WTC11 (cell line): ENCODE data around the gene ATF4. TPM values are rescaled to one million over a fixed set of nuclear protein-coding genes. Genes with fewer than 3 reads are reported as not detected.

Experiments
- ATAC-seq: fragments of 200-7000 bp; cut with Tn5 transposase; 2 replicates; pipeline ENCODE4 v1.10.0; 2021; ENCODE audit warnings: mild to moderate bottlenecking, moderate library complexity
- CTCF ChIA-PET: fragments of 300-600 bp; sonication (Branson Sonifier 250); formaldehyde crosslinking; loops from one replicate; lab custom pipeline; 2021; ENCODE audit warnings: antibody characterized with exemption; lab: Charles Lee
- POLR2A ChIA-PET: fragments of 350-600 bp; sonication (Branson Sonifier 250); formaldehyde crosslinking; loops from one replicate; lab custom pipeline; 2021; ENCODE audit warnings: antibody characterized with exemption; lab: Charles Lee
- DNase-seq: peaks from one replicate; pipeline ENCODE4 v3.0.0; 2021; ENCODE audit warnings: low spot score
- H3K27ac Mint-ChIP-seq: 2 replicates; pipeline ENCODE4 v1.8.0; 2021; ENCODE audit warnings: mixed read lengths
- H3K27me3 Mint-ChIP-seq: 2 replicates; pipeline ENCODE4 v1.8.0; 2021; ENCODE audit warnings: low read depth, mild to moderate bottlenecking, moderate library complexity, mixed read lengths
- H3K36me3 Mint-ChIP-seq: 2 replicates; pipeline ENCODE4 v1.8.0; 2021; ENCODE audit warnings: mixed read lengths
- H3K4me1 Mint-ChIP-seq: 2 replicates; pipeline ENCODE4 v1.8.0; 2022; ENCODE audit warnings: mixed read lengths
- H3K4me3 Mint-ChIP-seq: 2 replicates; pipeline ENCODE4 v1.8.0; 2021; ENCODE audit warnings: mild to moderate bottlenecking, moderate library complexity, mixed read lengths
- H3K9me3 Mint-ChIP-seq: 2 replicates; pipeline ENCODE4 v1.8.0; 2021; ENCODE audit warnings: mixed read lengths
- ESRRA ChIP-seq: sonication (generic); formaldehyde crosslinking; IDR thresholded peaks from 2 replicates; pipeline ENCODE4 v1.8.1; 2022; ENCODE audit warnings: mild to moderate bottlenecking, missing genetic modification reagents, borderline replicate concordance
- FOXJ3 ChIP-seq: sonication (generic); formaldehyde crosslinking; IDR thresholded peaks from 2 replicates; pipeline ENCODE4 v1.9.0; 2021; ENCODE audit warnings: missing genetic modification reagents, mild to moderate bottlenecking, borderline replicate concordance
- GABPB1 ChIP-seq: sonication (generic); formaldehyde crosslinking; IDR thresholded peaks from 2 replicates; pipeline ENCODE4 v1.8.1; 2023; ENCODE audit warnings: mild to moderate bottlenecking, missing genetic modification reagents
- HMGA2 ChIP-seq: fragments of 250-450 bp; sonication (Bioruptor Pico); IDR thresholded peaks from 2 replicates; pipeline ENCODE4 v1.4.0; 2021; ENCODE audit warnings: mild to moderate bottlenecking, moderate library complexity
- NFYB ChIP-seq: sonication (generic); formaldehyde crosslinking; conservative IDR thresholded peaks from 2 replicates; pipeline ENCODE4 v1.8.0; 2022; ENCODE audit warnings: low read depth, missing genetic modification reagents
- RELA ChIP-seq: sonication (generic); formaldehyde crosslinking; IDR thresholded peaks from 2 replicates; pipeline ENCODE4 v1.8.1; 2022; ENCODE audit warnings: missing genetic modification reagents, mild to moderate bottlenecking, borderline replicate concordance
- ZBTB43 ChIP-seq: sonication (generic); formaldehyde crosslinking; IDR thresholded peaks from 2 replicates; pipeline ENCODE4 v1.8.1; 2023; ENCODE audit warnings: mild to moderate bottlenecking, missing genetic modification reagents
- ZNF138 ChIP-seq: sonication (generic); formaldehyde crosslinking; conservative IDR thresholded peaks from 2 replicates; pipeline ENCODE4 v1.8.1; 2022; ENCODE audit warnings: mild to moderate bottlenecking, moderate library complexity, missing genetic modification reagents
- ZNF263 ChIP-seq: sonication (generic); formaldehyde crosslinking; IDR thresholded peaks from 2 replicates; pipeline ENCODE4 v1.8.1; 2022; ENCODE audit warnings: low read depth, mild to moderate bottlenecking, moderate library complexity, missing genetic modification reagents
- ZNF281 ChIP-seq: sonication (generic); formaldehyde crosslinking; IDR thresholded peaks from 2 replicates; pipeline ENCODE4 v1.8.0; 2023; ENCODE audit warnings: mild to moderate bottlenecking, missing genetic modification reagents
- ZNF396 ChIP-seq: fragments of 250-450 bp; sonication (Bioruptor Pico); IDR thresholded peaks from 2 replicates; pipeline ENCODE4 v1.8.0; 2021; ENCODE audit warnings: mild to moderate bottlenecking, moderate library complexity, borderline replicate concordance
- ZSCAN18 ChIP-seq: fragments of 250-450 bp; sonication (Bioruptor Pico); IDR thresholded peaks from 2 replicates; pipeline ENCODE4 v2.1.2; 2022; ENCODE audit warnings: mild to moderate bottlenecking, moderate library complexity
- total RNA-seq: library from RNA; stranded (reverse); gene quantifications from 3 replicates; pipeline ENCODE4 v1.2.3, GENCODE V29; 2021
- TF ChIP-seq, protein P1 (sequence below): sonication (generic); formaldehyde crosslinking; IDR thresholded peaks from 2 replicates; pipeline ENCODE4 v1.8.0; 2022; ENCODE audit warnings: missing genetic modification reagents
- TF ChIP-seq, protein P2 (sequence below): sonication (generic); formaldehyde crosslinking; IDR thresholded peaks from 2 replicates; pipeline ENCODE4 v1.8.1; 2023; ENCODE audit warnings: mild to moderate bottlenecking, missing genetic modification reagents, borderline replicate concordance
- TF ChIP-seq, protein P3 (sequence below): sonication (generic); formaldehyde crosslinking; IDR thresholded peaks from 2 replicates; pipeline ENCODE4 v1.8.0; 2022; ENCODE audit warnings: mild to moderate bottlenecking, missing genetic modification reagents
- TF ChIP-seq, protein P4 (sequence below): sonication (generic); formaldehyde crosslinking; IDR thresholded peaks from 2 replicates; pipeline ENCODE4 v1.8.1; 2023; ENCODE audit warnings: mild to moderate bottlenecking, missing genetic modification reagents, moderate library complexity

Gene ATF4
- total RNA-seq, 1 experiment from 2014 or later, result 460 TPM

DNA sequence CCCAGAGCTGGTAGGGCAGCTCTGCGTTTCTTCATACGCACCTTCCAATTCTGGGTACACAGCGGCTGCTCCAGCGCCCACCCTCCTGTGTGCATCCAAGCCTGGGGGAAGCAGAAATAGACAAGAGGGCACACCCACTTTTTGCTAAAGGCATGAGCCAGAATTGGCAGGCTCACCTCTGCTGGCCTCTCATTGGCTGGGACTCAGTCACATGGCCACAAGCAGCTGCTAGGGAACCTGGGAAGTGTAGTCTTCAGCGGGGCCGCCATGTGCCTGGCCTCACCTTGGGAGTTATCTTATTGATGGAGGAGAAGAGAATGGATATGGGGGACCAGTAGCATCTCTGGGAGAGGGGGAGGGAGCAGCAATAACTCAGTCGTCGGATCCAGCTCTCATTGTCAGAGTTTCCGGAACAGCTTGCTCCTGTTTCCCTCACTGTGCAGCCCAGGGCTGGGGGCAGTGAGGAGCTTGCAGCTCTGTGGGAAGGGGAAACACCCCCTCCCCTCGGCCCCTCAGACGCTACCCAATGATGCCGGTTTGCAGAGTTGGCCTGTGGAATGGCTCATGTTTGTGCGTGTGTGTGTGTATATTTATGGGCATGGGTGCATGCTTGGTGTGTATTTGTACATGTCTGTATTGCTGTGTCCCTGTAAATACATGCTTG, 30.1 kb upstream of the ATF4 start (continued):
- TF ChIP-seq HMGA2 (CRISPR knock-in tag) (no peak), ZSCAN18 (CRISPR knock-in tag) (no peak), ESRRA (CRISPR knock-in tag) (no peak), NFYB (CRISPR knock-in tag) (peak; percentile 76)
- TF ChIP-seq, all 79 proteins: peak for 6

DNA sequence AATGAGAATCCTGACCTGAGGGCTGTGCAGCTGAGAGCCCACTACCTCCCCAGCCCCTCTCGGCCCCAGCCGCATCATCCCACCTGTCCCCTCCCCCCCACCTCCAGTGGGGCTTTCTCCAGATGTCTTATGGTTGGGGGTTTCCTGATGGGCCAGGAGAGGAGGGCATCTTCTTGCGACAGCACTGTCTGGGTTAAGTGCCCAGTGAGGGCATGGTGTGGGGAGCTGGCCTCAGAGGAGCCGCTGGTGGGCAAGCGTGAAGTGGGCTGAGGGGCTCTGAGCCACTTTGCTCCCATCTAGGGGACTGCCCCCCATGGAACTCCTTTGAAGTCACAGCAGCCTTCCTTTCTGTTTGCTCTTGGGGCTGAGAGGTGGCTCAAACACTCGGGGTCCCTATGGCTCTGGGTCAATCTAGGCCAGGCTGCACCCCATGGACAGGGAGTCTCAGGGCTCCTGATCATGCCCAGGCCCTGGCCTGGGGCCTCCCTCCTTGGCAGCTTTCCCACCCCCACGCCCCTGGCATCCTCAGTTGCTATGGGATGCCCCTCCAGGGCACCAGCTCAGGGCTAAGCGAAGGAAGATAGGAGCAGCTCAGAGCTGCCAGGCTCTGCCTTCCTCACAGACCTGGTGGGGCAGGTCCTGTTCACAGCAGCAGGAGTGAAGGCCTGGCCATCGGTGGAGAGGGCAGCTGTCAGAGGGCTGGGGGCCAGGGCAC, 29.2 kb upstream of the ATF4 start:
- ChIA-PET CTCF (interaction anchor here (0.8 to 2.2 kb wide), 7 partner anchors 11 to 54 kb away, joined by 3 to 15 read pairs (median 6); partner anchors contain the start of gene MIEF1), POLR2A (interaction anchor here (1.9 kb wide), 1 partner anchor 29 kb away, joined by 7 read pairs; the partner anchor contains the start of gene ATF4)
- Mint-ChIP-seq H3K27me3 (peaks cover 17% of the 10 kb centered on the region), H3K36me3 (no peaks in the 10 kb centered on the region), H3K9me3 (no peaks in the 10 kb centered on the region), H3K27ac (no peak overlapping the region), H3K4me1 (peaks cover 8% of the 10 kb centered on the region), H3K4me3 (no peak overlapping the region)
- ATAC-seq (no peak), DNase-seq (no peak)
- TF ChIP-seq, protein P1, sequence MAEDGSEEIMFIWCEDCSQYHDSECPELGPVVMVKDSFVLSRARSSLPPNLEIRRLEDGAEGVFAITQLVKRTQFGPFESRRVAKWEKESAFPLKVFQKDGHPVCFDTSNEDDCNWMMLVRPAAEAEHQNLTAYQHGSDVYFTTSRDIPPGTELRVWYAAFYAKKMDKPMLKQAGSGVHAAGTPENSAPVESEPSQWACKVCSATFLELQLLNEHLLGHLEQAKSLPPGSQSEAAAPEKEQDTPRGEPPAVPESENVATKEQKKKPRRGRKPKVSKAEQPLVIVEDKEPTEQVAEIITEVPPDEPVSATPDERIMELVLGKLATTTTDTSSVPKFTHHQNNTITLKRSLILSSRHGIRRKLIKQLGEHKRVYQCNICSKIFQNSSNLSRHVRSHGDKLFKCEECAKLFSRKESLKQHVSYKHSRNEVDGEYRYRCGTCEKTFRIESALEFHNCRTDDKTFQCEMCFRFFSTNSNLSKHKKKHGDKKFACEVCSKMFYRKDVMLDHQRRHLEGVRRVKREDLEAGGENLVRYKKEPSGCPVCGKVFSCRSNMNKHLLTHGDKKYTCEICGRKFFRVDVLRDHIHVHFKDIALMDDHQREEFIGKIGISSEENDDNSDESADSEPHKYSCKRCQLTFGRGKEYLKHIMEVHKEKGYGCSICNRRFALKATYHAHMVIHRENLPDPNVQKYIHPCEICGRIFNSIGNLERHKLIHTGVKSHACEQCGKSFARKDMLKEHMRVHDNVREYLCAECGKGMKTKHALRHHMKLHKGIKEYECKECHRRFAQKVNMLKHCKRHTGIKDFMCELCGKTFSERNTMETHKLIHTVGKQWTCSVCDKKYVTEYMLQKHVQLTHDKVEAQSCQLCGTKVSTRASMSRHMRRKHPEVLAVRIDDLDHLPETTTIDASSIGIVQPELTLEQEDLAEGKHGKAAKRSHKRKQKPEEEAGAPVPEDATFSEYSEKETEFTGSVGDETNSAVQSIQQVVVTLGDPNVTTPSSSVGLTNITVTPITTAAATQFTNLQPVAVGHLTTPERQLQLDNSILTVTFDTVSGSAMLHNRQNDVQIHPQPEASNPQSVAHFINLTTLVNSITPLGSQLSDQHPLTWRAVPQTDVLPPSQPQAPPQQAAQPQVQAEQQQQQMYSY (CRISPR knock-in tag), result no peak
- TF ChIP-seq, protein P2, sequence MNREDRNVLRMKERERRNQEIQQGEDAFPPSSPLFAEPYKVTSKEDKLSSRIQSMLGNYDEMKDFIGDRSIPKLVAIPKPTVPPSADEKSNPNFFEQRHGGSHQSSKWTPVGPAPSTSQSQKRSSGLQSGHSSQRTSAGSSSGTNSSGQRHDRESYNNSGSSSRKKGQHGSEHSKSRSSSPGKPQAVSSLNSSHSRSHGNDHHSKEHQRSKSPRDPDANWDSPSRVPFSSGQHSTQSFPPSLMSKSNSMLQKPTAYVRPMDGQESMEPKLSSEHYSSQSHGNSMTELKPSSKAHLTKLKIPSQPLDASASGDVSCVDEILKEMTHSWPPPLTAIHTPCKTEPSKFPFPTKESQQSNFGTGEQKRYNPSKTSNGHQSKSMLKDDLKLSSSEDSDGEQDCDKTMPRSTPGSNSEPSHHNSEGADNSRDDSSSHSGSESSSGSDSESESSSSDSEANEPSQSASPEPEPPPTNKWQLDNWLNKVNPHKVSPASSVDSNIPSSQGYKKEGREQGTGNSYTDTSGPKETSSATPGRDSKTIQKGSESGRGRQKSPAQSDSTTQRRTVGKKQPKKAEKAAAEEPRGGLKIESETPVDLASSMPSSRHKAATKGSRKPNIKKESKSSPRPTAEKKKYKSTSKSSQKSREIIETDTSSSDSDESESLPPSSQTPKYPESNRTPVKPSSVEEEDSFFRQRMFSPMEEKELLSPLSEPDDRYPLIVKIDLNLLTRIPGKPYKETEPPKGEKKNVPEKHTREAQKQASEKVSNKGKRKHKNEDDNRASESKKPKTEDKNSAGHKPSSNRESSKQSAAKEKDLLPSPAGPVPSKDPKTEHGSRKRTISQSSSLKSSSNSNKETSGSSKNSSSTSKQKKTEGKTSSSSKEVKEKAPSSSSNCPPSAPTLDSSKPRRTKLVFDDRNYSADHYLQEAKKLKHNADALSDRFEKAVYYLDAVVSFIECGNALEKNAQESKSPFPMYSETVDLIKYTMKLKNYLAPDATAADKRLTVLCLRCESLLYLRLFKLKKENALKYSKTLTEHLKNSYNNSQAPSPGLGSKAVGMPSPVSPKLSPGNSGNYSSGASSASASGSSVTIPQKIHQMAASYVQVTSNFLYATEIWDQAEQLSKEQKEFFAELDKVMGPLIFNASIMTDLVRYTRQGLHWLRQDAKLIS (CRISPR knock-in tag), result no peak
- TF ChIP-seq RELA (CRISPR knock-in tag) (no peak), ZNF281 (CRISPR knock-in tag) (no peak), ZNF263 (CRISPR knock-in tag) (no peak), FOXJ3 (CRISPR knock-in tag) (no peak), ZBTB43 (CRISPR knock-in tag) (no peak), GABPB1 (CRISPR knock-in tag) (no peak), ZNF396 (CRISPR knock-in tag) (no peak), ZNF138 (CRISPR knock-in tag) (no peak)
- TF ChIP-seq, protein P3, sequence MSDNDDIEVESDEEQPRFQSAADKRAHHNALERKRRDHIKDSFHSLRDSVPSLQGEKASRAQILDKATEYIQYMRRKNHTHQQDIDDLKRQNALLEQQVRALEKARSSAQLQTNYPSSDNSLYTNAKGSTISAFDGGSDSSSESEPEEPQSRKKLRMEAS, result no peak
- TF ChIP-seq, protein P4, sequence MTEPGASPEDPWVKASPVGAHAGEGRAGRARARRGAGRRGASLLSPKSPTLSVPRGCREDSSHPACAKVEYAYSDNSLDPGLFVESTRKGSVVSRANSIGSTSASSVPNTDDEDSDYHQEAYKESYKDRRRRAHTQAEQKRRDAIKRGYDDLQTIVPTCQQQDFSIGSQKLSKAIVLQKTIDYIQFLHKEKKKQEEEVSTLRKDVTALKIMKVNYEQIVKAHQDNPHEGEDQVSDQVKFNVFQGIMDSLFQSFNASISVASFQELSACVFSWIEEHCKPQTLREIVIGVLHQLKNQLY, result no peak
